ENCODE results near the gene CDC73. TPM values are rescaled to one million over a fixed set of nuclear protein-coding genes. Genes with fewer than 3 reads are reported as not detected.

CDC73 gene
- total and polyA plus RNA-seq, 2 donors (not counting 3 experiments of a cell fraction or from before 2014, with no cell fraction given) = 9.9 to 55.8 TPM

- Histone ChIP-seq H3K79me2 (ENCODE audit: control insufficient read depth, insufficient read depth, low read length) (peaks cover 42% of the 10 kb centered on the region), H3K9me3 (replicated peaks; ENCODE audit: control insufficient read depth, insufficient read depth, low read length) (no peaks in the 10 kb centered on the region), H3K27me3 (ENCODE audit: control insufficient read depth in 2 of 2, insufficient read depth in 2 of 2, low read length in 2 of 2) (no peaks in the 10 kb centered on the region), H4K20me1 (replicated peaks; ENCODE audit: control insufficient read depth, extremely low read depth, insufficient read depth, low read length) (peaks cover 7% of the 10 kb centered on the region), H3K27ac (ENCODE audit: insufficient read depth, low read depth, low read length) (no peak overlapping the region), H3K36me3 (ENCODE audit: control insufficient read depth in 2 of 2, extremely low read depth in 1 of 2, insufficient read depth in 2 of 2, low read length in 2 of 2) (no peaks in the 10 kb centered on the region), H3K9ac (replicated peaks; ENCODE audit: extremely low read depth, insufficient read depth, low read length) (no peak overlapping the region), H3K4me3 (replicated peaks in 1 of 3; ENCODE audit: insufficient read depth in 1 of 3, low read depth in 1 of 3, low read length in 3 of 3) (no peak overlapping the region), H3K9me1 (replicated peaks; ENCODE audit: control insufficient read depth, extremely low read depth, insufficient read depth, low read length) (no peaks in the 10 kb centered on the region), H3K4me2 (ENCODE audit: insufficient read depth, low read length) (no peak overlapping the region), H3K4me1 (ENCODE audit: control insufficient read depth, extremely low read depth, insufficient read depth, low read length) (no peaks in the 10 kb centered on the region), H2AFZ (ENCODE audit: low read depth, low read length) (no peak overlapping the region)
- no peak for TF ChIP-seq POLR2AphosphoS5 (IDR thresholded peaks at IDR 0.05; ENCODE audit: insufficient read depth, low read depth, low read length)
- TF ChIP-seq POLR2A (IDR thresholded peaks at IDR 0.05; ENCODE audit: low read depth, low read length) = no peak
- TF ChIP-seq FOS (IDR thresholded peaks at IDR 0.05; ENCODE audit: borderline replicate concordance, insufficient read depth, low read length) = no peak
- no peak for TF ChIP-seq MYC (IDR thresholded peaks at IDR 0.05; ENCODE audit: low read depth, low read length)
- no peak for TF ChIP-seq JUN (IDR thresholded peaks at IDR 0.05; ENCODE audit: borderline replicate concordance, insufficient read depth, insufficient read length, low read depth)
- TF ChIP-seq, protein P1, sequence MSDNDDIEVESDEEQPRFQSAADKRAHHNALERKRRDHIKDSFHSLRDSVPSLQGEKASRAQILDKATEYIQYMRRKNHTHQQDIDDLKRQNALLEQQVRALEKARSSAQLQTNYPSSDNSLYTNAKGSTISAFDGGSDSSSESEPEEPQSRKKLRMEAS (IDR thresholded peaks at IDR 0.05; ENCODE audit: insufficient read depth, insufficient read length) = no peak
- TF ChIP-seq CTCF (IDR thresholded peaks at IDR 0.05; ENCODE audit: extremely low read depth in 1 of 2, insufficient read depth in 1 of 2, low read depth in 1 of 2, low read length in 2 of 2) = no peak
- no peak for TF ChIP-seq EZH2 (IDR thresholded peaks at IDR 0.05; ENCODE audit: borderline replicate concordance, low read depth, low read length, severe bottlenecking)
- no peak for TF ChIP-seq GATA2 (IDR thresholded peaks at IDR 0.05; ENCODE audit: insufficient read depth, insufficient read length, low read depth, low read length)
- POLR2A ChIA-PET = no interaction called here
- FAIRE-seq (no peak), DNase-seq (ENCODE audit: low read depth, low spot score) (no peak)
- dilution Hi-C loops (cut with MboI; ENCODE audit: extremely low pct_ligation_motif_present, low sequenced_read_pairs) (no loop called here), intact Hi-C loops (cut with micrococcal nuclease) (no loop called here)
- CTCF ChIA-PET = interaction anchor here (1.4 kb wide), 1 partner anchor 10 kb away, joined by 4 read pairs; the partner anchor contains the start of gene B3GALT2
- no TSS peak for BruUV-seq (replicated peaks)
Observed at GRCh38 chr1:193176788-193177187, 55.0 kb downstream of the CDC73 start.
